SK-N-SH (cell line): ENCODE data around the gene NRARP. TPM values are rescaled to one million over a fixed set of nuclear protein-coding genes. Genes with fewer than 3 reads are reported as not detected.

Experiments used
- CTCF ChIA-PET: fragments of 300-600, 350-600 bp; formaldehyde crosslinking; extraction: SDS; loops from one replicate; lab custom pipeline; 2021; lab: Yijun Ruan, JAX
- POLR2A ChIA-PET: fragments of 350-600 bp; sonication (Branson Sonifier 250); formaldehyde crosslinking; extraction: SDS; loops from one replicate; lab custom pipeline; 2020; ENCODE audit warnings: antibody characterized with exemption, inconsistent platforms; lab: Yijun Ruan, JAX
- DNase-seq: peaks from one replicate; pipeline ENCODE4 v3.0.0; 2012
- H2AFZ ChIP-seq: fragments of 200-600 bp; sonication (generic); 2 replicates; pipeline ENCODE4 v1.8.1; 2016; ENCODE audit warnings: antibody characterized with exemption, mild to moderate bottlenecking, low read depth
- H3F3A ChIP-seq: fragments of 200-600 bp; sonication (generic); replicated peaks from 2 replicates; pipeline ENCODE3; 2016; ENCODE audit warnings: antibody characterized with exemption, mild to moderate bottlenecking; ENCODE audit not compliant: insufficient read depth
- H3K27ac ChIP-seq, 2 experiments: fragments of 200-500 bp in 1 of 2; fragments of 200-600 bp in 1 of 2; sonication (Bioruptor generic) in 1 of 2; sonication (generic), shearing (Covaris generic) in 1 of 2; 2 replicates each; pipeline versions ENCODE4 v1.5.1 to v1.6.1; 2014 to 2016; ENCODE audit warnings: low read depth in 2 of 2, inconsistent platforms in 1 of 2, low read length in 1 of 2, mild to moderate bottlenecking in 1 of 2, mixed read lengths in 1 of 2
- H3K27me3 ChIP-seq: fragments of 200-600 bp; sonication (generic), shearing (Covaris generic); 2 replicates; pipeline ENCODE4 v1.6.1; 2016; ENCODE audit warnings: mixed run types; ENCODE audit not compliant: insufficient read depth
- H3K36me3 ChIP-seq, 2 experiments: fragments of 200-500 bp in 1 of 2; fragments of 200-600 bp in 1 of 2; sonication (Bioruptor generic) in 1 of 2; sonication (generic) in 1 of 2; replicated peaks in 1 of 2; 2 replicates each; pipeline versions ENCODE3 to v1.5.1; 2014 to 2016; ENCODE audit warnings: low read length in 1 of 2, mild to moderate bottlenecking in 1 of 2; ENCODE audit not compliant: insufficient read depth in 2 of 2, control insufficient read depth in 1 of 2
- H3K4me1 ChIP-seq, 2 experiments: fragments of 200-500 bp in 1 of 2; fragments of 200-600 bp in 1 of 2; sonication (Bioruptor generic) in 1 of 2; sonication (generic), shearing (Covaris generic) in 1 of 2; 2 replicates each; pipeline versions ENCODE4 v1.5.1 to v1.6.1; 2014 to 2016; ENCODE audit warnings: low read depth in 1 of 2, low read length in 1 of 2, mixed run types in 1 of 2; ENCODE audit not compliant: insufficient read depth in 2 of 2, control insufficient read depth in 1 of 2
- H3K4me2 ChIP-seq: fragments of 200-600 bp; sonication (generic), shearing (Covaris generic); 2 replicates; pipeline ENCODE4 v1.6.1; 2017; ENCODE audit warnings: mixed run types
- H3K4me3 ChIP-seq, 2 experiments: fragments of 200-500 bp in 1 of 2; fragments of 200-600 bp in 1 of 2; sonication (Bioruptor generic) in 1 of 2; sonication (generic), shearing (Covaris generic) in 1 of 2; 2 replicates each; pipeline versions ENCODE4 v1.5.1 to v1.8.1; 2014 to 2016; ENCODE audit warnings: low read depth in 2 of 2, inconsistent platforms in 1 of 2, low read length in 1 of 2, mild to moderate bottlenecking in 1 of 2, mixed read lengths in 1 of 2, moderate library complexity in 1 of 2
- H3K79me2 ChIP-seq: fragments of 200-600 bp; sonication (generic); 2 replicates; pipeline ENCODE4 v1.8.1; 2017; ENCODE audit warnings: mild to moderate bottlenecking; ENCODE audit not compliant: insufficient read depth
- H3K9ac ChIP-seq: fragments of 200-600 bp; sonication (generic); 2 replicates; pipeline ENCODE4 v1.6.1; 2017; ENCODE audit warnings: mixed run types
- H3K9me2 ChIP-seq: fragments of 200-600 bp; sonication (generic); 2 replicates; pipeline ENCODE4 v1.6.1; 2017; ENCODE audit warnings: mixed run types
- H3K9me3 ChIP-seq: fragments of 200-600 bp; sonication (generic); 2 replicates; pipeline ENCODE4 v1.6.1; 2017; ENCODE audit warnings: mixed run types, mild to moderate bottlenecking, moderate library complexity
- H4K20me1 ChIP-seq: fragments of 200-600 bp; sonication (generic); 2 replicates; pipeline ENCODE4 v1.6.1; 2017; ENCODE audit warnings: mild to moderate bottlenecking, mixed run types; ENCODE audit not compliant: insufficient read depth
- CHD2 ChIP-seq: fragments of 150-350 bp; IDR thresholded peaks from 2 replicates; pipeline ENCODE4 v1.6.1; 2018; ENCODE audit warnings: low read length; ENCODE audit not compliant: partially characterized antibody
- EP300 ChIP-seq, 2 experiments: IDR thresholded peaks; 2 replicates each; pipeline versions ENCODE4 v1.4.0 to v1.6.1; 2012; ENCODE audit warnings: borderline replicate concordance in 1 of 2, low read depth in 1 of 2, low read length in 1 of 2
- EZH2phosphoT487 ChIP-seq: fragments of 200-600 bp; sonication (generic); IDR thresholded peaks from 2 replicates; pipeline ENCODE4 v1.6.1; 2017; ENCODE audit warnings: low read depth, mixed run types, mild to moderate bottlenecking, antibody characterized with exemption, moderate library complexity, borderline replicate concordance
- GATA2 ChIP-seq: sonication (generic); formaldehyde crosslinking; IDR thresholded peaks from 2 replicates; pipeline ENCODE4 v1.5.0; 2020; ENCODE audit warnings: mild to moderate bottlenecking, missing genetic modification reagents
- MXI1 ChIP-seq: IDR thresholded peaks from 2 replicates; pipeline ENCODE4 v1.6.1; 2012; ENCODE audit warnings: mild to moderate bottlenecking, low read depth, low read length, improper control_type of control experiment
- RAD21 ChIP-seq: IDR thresholded peaks from 2 replicates; pipeline ENCODE4 v1.6.1; 2012; ENCODE audit warnings: mild to moderate bottlenecking, low read length
- RCOR1 ChIP-seq: fragments of 150-350 bp; IDR thresholded peaks from 2 replicates; pipeline ENCODE4 v1.6.1; 2017; ENCODE audit warnings: antibody characterized with exemption, low read length
- RXRA ChIP-seq: IDR thresholded peaks from 2 replicates; pipeline ENCODE4 v1.4.0; 2012; ENCODE audit warnings: low read depth, mild to moderate bottlenecking, borderline replicate concordance
- SIN3A ChIP-seq: IDR thresholded peaks from 2 replicates; pipeline ENCODE4 v1.6.1; 2012; ENCODE audit warnings: low read depth, mild to moderate bottlenecking, low read length, moderate library complexity, borderline replicate concordance
- TEAD4 ChIP-seq: IDR thresholded peaks from 2 replicates; pipeline ENCODE4 v1.4.0; 2012; ENCODE audit warnings: mild to moderate bottlenecking, borderline replicate concordance; ENCODE audit not compliant: insufficient read depth
- YY1 ChIP-seq: IDR thresholded peaks from 2 replicates; pipeline ENCODE4 v1.4.0; 2012; ENCODE audit warnings: low read depth, mild to moderate bottlenecking
- WGBS: methylation state at CpG from one replicate; pipeline ENCODE4 v1.1.6; 2017; ENCODE audit warnings: low lambda C conversion rate; 5-methylcytosine and 5-hydroxymethylcytosine counted together
- polyA plus RNA-seq, 3 experiments: library from polyadenylated mRNA; depleted of rRNA; stranded (reverse); fragments of >200 nt; gene quantifications; 2 replicates each; pipeline ENCODE4 v1.2.3, GENCODE V29; 2012
- TF ChIP-seq, protein P1 (sequence below): fragments of 200-600 bp; sonication (generic); IDR thresholded peaks from 2 replicates; pipeline ENCODE4 v1.6.1; 2017; ENCODE audit warnings: antibody characterized with exemption, mild to moderate bottlenecking, moderate library complexity
- TF ChIP-seq, protein P2 (sequence below): fragments of 150-350 bp; IDR thresholded peaks from 2 replicates; pipeline ENCODE4 v1.6.1; 2017; ENCODE audit warnings: antibody characterized with exemption, low read length, low read depth, borderline replicate concordance
- TF ChIP-seq, protein P3 (sequence below): fragments of 150-350 bp; IDR thresholded peaks from 2 replicates; pipeline ENCODE4 v1.6.1; 2016; ENCODE audit warnings: mild to moderate bottlenecking, low read depth, low read length
- TF ChIP-seq, protein P4 (sequence below): IDR thresholded peaks from 2 replicates; pipeline ENCODE4 v1.4.0; 2012; ENCODE audit warnings: low read depth, borderline replicate concordance
- TF ChIP-seq, protein P5 (sequence below): IDR thresholded peaks from 2 replicates; pipeline ENCODE4 v1.6.1; 2012; ENCODE audit warnings: mild to moderate bottlenecking, low read depth, low read length, moderate library complexity

Gene NRARP
- polyA plus RNA-seq, 1 of the 3 experiments (the other 2 are of a cell fraction) = 3.9 TPM

DNA sequence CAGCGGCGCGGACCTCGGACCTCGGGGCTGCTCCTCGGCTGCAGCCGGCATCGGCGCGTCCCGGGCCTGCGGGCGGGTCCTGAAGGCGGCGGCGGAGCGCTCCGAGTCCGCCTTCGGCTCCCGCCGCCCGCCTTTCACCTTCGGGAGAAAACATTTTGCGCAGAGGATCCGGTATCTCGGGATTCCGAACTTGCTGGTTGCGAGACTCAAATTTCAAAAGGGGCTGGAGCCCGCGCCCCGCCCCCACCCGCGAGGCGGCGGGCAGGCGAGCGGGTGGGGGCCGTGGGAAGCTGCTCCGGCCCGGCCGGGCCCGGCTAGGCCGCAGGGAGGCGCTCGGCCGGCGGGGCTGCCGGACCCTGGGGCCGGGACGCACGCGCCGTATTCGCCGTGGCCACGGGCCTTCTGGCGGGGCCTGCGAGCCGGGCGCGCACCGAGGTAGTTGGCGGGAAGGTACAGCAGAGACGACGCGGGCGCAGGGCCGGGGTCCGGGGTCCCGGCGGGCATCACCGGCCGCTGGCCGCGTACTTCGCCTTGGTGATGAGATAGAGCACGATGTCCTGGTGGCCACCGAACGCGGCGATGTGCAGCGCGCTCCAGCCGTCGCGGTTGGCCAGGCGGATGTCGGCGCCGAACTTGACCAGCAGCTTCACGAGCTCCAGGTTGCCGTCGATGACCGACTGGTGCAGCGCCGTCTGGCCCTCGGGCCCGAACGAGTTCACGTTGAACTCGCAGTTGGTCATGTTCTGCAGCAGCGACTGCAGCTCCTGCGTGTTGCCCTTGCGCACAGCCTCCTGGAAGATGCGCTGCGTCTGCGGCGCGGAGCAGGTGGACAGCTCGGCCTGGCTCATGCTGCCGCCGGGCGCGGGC, 757 bp downstream of the NRARP start (continued):
- TF ChIP-seq, protein P1, sequence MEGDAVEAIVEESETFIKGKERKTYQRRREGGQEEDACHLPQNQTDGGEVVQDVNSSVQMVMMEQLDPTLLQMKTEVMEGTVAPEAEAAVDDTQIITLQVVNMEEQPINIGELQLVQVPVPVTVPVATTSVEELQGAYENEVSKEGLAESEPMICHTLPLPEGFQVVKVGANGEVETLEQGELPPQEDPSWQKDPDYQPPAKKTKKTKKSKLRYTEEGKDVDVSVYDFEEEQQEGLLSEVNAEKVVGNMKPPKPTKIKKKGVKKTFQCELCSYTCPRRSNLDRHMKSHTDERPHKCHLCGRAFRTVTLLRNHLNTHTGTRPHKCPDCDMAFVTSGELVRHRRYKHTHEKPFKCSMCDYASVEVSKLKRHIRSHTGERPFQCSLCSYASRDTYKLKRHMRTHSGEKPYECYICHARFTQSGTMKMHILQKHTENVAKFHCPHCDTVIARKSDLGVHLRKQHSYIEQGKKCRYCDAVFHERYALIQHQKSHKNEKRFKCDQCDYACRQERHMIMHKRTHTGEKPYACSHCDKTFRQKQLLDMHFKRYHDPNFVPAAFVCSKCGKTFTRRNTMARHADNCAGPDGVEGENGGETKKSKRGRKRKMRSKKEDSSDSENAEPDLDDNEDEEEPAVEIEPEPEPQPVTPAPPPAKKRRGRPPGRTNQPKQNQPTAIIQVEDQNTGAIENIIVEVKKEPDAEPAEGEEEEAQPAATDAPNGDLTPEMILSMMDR = peak; percentile 22; the same call in 1 of the 2 replicates
- TF ChIP-seq, protein P2, sequence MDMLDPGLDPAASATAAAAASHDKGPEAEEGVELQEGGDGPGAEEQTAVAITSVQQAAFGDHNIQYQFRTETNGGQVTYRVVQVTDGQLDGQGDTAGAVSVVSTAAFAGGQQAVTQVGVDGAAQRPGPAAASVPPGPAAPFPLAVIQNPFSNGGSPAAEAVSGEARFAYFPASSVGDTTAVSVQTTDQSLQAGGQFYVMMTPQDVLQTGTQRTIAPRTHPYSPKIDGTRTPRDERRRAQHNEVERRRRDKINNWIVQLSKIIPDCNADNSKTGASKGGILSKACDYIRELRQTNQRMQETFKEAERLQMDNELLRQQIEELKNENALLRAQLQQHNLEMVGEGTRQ = no peak
- TF ChIP-seq EZH2phosphoT487 (no peak), RCOR1 (no peak), CHD2 (no peak), YY1 (0 out of 2 replicates have a peak, but pooled peaks have one; percentile 28), MXI1 (no peak), GATA2 (CRISPR knock-in tag) (no peak), TEAD4 (no peak)
- TF ChIP-seq, protein P3, sequence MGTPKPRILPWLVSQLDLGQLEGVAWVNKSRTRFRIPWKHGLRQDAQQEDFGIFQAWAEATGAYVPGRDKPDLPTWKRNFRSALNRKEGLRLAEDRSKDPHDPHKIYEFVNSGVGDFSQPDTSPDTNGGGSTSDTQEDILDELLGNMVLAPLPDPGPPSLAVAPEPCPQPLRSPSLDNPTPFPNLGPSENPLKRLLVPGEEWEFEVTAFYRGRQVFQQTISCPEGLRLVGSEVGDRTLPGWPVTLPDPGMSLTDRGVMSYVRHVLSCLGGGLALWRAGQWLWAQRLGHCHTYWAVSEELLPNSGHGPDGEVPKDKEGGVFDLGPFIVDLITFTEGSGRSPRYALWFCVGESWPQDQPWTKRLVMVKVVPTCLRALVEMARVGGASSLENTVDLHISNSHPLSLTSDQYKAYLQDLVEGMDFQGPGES = no peak
- TF ChIP-seq, all 33 proteins: peak for 4

DNA sequence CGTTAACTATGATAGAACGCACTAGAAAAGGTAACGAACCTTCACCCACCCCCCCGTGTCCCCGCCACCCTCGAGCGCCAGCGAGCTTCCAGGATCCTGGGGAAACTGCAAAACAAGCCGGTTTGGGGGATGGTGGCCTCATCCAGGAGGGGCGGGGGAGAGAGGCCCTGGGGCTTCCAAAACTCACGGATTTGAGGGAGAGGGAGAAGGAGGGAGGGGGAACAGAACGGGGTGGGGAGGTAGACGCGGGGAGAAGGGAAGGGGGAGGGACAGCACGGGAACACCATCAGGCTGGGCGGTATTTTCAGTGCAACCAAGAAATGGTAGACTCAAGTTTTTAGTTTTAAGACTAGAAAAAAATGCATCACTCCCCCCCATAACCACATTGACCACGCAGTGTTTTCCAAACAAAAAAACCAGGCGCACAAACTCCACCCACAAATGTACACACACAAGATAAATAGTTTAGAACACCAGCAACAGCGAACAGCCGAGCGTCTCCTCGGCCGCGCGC, 1.4 kb downstream of the NRARP start:
- H3K79me2 ChIP-seq = no peaks in the 10 kb centered on the region
- TF ChIP-seq, protein P3 = no peak
- TF ChIP-seq EZH2phosphoT487 (no peak), SIN3A (no peak), RXRA (no peak), CHD2 (no peak), EP300 (IDR thresholded peaks at IDR 0.05; ENCODE audit: borderline replicate concordance in 1 of 2, low read depth in 1 of 2, low read length in 1 of 2) (no peak), RAD21 (no peak)
- TF ChIP-seq, protein P4, sequence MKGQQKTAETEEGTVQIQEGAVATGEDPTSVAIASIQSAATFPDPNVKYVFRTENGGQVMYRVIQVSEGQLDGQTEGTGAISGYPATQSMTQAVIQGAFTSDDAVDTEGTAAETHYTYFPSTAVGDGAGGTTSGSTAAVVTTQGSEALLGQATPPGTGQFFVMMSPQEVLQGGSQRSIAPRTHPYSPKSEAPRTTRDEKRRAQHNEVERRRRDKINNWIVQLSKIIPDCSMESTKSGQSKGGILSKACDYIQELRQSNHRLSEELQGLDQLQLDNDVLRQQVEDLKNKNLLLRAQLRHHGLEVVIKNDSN = no peak
- TF ChIP-seq, protein P5, sequence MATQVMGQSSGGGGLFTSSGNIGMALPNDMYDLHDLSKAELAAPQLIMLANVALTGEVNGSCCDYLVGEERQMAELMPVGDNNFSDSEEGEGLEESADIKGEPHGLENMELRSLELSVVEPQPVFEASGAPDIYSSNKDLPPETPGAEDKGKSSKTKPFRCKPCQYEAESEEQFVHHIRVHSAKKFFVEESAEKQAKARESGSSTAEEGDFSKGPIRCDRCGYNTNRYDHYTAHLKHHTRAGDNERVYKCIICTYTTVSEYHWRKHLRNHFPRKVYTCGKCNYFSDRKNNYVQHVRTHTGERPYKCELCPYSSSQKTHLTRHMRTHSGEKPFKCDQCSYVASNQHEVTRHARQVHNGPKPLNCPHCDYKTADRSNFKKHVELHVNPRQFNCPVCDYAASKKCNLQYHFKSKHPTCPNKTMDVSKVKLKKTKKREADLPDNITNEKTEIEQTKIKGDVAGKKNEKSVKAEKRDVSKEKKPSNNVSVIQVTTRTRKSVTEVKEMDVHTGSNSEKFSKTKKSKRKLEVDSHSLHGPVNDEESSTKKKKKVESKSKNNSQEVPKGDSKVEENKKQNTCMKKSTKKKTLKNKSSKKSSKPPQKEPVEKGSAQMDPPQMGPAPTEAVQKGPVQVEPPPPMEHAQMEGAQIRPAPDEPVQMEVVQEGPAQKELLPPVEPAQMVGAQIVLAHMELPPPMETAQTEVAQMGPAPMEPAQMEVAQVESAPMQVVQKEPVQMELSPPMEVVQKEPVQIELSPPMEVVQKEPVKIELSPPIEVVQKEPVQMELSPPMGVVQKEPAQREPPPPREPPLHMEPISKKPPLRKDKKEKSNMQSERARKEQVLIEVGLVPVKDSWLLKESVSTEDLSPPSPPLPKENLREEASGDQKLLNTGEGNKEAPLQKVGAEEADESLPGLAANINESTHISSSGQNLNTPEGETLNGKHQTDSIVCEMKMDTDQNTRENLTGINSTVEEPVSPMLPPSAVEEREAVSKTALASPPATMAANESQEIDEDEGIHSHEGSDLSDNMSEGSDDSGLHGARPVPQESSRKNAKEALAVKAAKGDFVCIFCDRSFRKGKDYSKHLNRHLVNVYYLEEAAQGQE = no peak
- TF ChIP-seq, all 33 proteins: peak for 0
- H3K9me3 ChIP-seq = no peaks in the 10 kb centered on the region
- ChIA-PET CTCF (interaction anchor here (0.6 to 5.7 kb wide), 9 partner anchors 10 to 188 kb away, joined by 3 to 74 read pairs (median 6); partner anchors contain the start of genes EXD3 and NOXA1), POLR2A (interaction anchor here (1.7 kb wide), 1 partner anchor 60 kb away, joined by 5 read pairs; the partner anchor contains the start of gene TUBB4B)
- peaks cover 0 to 36% of the 10 kb centered on the region in 2 experiments; a peak in 2 of 4 replicates for H3K4me1 ChIP-seq
- H3K27me3 ChIP-seq = no peaks in the 10 kb centered on the region
- no peaks in the 10 kb centered on the region for H4K20me1 ChIP-seq
- 21% methylated on average over 25 of the region's 25 CpGs for WGBS
- H3K9me2 ChIP-seq = no peaks in the 10 kb centered on the region
- peak overlapping the region; percentile 38; the same call in 1 of the 2 replicates for H3K9ac ChIP-seq
- H3K27ac ChIP-seq = peak overlapping the region in 1 of 2 experiments; percentile 65; a peak in 2 of 4 replicates
- peaks cover 4% of the 10 kb centered on the region for H3F3A ChIP-seq
- H3K4me2 ChIP-seq = peak overlapping the region; percentile 75
- no peaks in the 10 kb centered on the region for H3K36me3 ChIP-seq
- peak overlapping the region; percentile 81; the same call in 1 of the 2 replicates for H2AFZ ChIP-seq
- DNase-seq = peak; percentile 69
- H3K4me3 ChIP-seq = peak overlapping the region; percentile 51 to 65
